SKM-1 (cell line): ENCODE measurements around the gene EP300.
"Not testable (repeated sequence)": the region's sequence is repeated elsewhere in the genome, so short reads cannot be mapped to it uniquely, and the experiment has no call there.

Experiments used
- DNase-seq: peaks from one replicate; lab custom pipeline; 2025; ENCODE audit not compliant: unreplicated experiment; lab: John Stamatoyannopoulos, UW

The EP300 gene

GRCh38 chr22:41146573-41146972 is 54.2 kb downstream of the EP300 start:
- DNase-seq: no peak

- no peak for DNase-seq
These were observed 55.3 kb downstream of the EP300 start for GRCh38 chr22:41147722-41148121.

- DNase-seq: no peak
These were observed 60.5 kb downstream of the EP300 start for GRCh38 chr22:41152902-41153301.

- DNase-seq: no peak
These were observed 64.7 kb downstream of the EP300 start for GRCh38 chr22:41157083-41157482.

GRCh38 chr22:41169157-41169556 is 76.8 kb downstream of the EP300 start:
- no peak for DNase-seq

GRCh38 chr22:41171996-41172395 is 79.6 kb downstream of the EP300 start:
- DNase-seq: no peak

- no peak for DNase-seq
These were observed 83.2 kb downstream of the EP300 start for GRCh38 chr22:41175546-41175945.

GRCh38 chr22:41177040-41177621 is 84.7 kb downstream of the EP300 start:
- no peak for DNase-seq

- no peak for DNase-seq
These were observed 85.4 kb downstream of the EP300 start for GRCh38 chr22:41177622-41178424.

- no peak for DNase-seq
These were observed 86.1 kb downstream of the EP300 start for GRCh38 chr22:41178425-41178975.

GRCh38 chr22:41180362-41180761 is 88.0 kb downstream of the EP300 start:
- not testable (repeated sequence) for DNase-seq

GRCh38 chr22:41180926-41181325 is 88.5 kb downstream of the EP300 start:
- no peak for DNase-seq

- DNase-seq: peak; percentile 61
These were observed 89.2 kb downstream of the EP300 start for GRCh38 chr22:41181349-41182241.

GRCh38 chr22:41184679-41185078 is 92.3 kb downstream of the EP300 start:
- DNase-seq: no peak

GRCh38 chr22:41191467-41191866 is 99.1 kb downstream of the EP300 start:
- no peak for DNase-seq

GRCh38 chr22:41193829-41194228 is 101.4 kb downstream of the EP300 start:
- no peak for DNase-seq

GRCh38 chr22:41197038-41197972 is 104.9 kb downstream of the EP300 start:
- DNase-seq: peak; percentile 55

- no peak for DNase-seq
These were observed 105.7 kb downstream of the EP300 start for GRCh38 chr22:41198027-41198580.

- DNase-seq: no peak
These were observed 108.7 kb downstream of the EP300 start for GRCh38 chr22:41201141-41201540.

- DNase-seq: no peak
These were observed 110.7 kb downstream of the EP300 start for GRCh38 chr22:41203118-41203517.
